NCI-H2227 (cell line): ENCODE results near the gene TANC1.
"Not testable (repeated sequence)": the region's sequence is repeated elsewhere in the genome, so short reads cannot be mapped to it uniquely, and the experiment has no call there.

Experiments used
- DNase-seq: peaks from one replicate; lab custom pipeline; 2025; ENCODE audit not compliant: unreplicated experiment; lab: John Stamatoyannopoulos, UW

TANC1 gene

GRCh38 chr2:159134979-159135378 is 166.5 kb downstream of the TANC1 start:
- DNase-seq = no peak

DNA sequence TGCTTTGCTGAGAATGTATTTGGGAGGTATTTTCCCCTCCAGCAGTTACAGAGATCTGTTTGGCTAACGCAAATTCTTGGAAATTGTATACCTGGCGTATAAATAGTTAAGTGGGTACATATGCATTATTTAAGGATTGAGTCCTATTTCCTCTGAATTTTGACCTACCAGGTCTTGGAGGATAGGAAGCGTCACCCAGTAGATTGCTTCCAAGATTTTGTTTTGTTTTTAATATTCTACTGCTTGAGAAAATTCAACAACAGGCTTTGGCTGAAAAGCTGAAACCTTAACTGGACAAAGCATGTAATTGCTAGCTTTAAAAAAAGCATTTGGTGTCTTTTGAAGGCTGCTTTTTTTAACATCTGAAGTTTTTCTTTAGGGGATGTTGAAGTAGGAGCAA is 168.0 kb downstream of the TANC1 start:
- DNase-seq = no peak

GRCh38 chr2:159137511-159138241 is 169.2 kb downstream of the TANC1 start:
- no peak for DNase-seq

DNA sequence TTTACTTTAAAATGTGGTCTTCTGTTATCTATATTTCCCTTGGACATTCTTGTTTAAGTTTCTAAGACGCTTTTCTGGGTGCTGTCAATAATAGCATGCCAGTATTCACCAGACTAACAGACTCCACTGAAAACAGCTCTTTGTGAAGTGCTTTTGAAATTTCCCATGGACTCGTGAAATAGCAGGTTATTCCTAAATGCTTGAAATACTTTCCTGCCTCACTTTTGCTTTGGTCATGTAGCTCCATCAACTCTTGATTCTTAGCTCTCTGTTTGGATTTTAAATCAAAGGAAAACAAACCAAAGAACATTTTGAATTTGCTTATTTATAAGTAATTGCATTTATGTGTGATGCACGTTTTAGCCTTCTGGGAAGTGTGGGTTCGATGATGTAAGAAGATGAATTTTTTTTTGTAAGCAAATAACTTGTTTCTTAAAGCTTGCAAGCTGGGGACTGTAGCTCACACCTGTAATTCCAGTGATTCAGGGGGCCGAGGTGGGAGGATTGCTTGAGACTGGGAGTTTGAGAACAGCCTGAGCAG is 170.3 kb downstream of the TANC1 start:
- no peak for DNase-seq

DNA sequence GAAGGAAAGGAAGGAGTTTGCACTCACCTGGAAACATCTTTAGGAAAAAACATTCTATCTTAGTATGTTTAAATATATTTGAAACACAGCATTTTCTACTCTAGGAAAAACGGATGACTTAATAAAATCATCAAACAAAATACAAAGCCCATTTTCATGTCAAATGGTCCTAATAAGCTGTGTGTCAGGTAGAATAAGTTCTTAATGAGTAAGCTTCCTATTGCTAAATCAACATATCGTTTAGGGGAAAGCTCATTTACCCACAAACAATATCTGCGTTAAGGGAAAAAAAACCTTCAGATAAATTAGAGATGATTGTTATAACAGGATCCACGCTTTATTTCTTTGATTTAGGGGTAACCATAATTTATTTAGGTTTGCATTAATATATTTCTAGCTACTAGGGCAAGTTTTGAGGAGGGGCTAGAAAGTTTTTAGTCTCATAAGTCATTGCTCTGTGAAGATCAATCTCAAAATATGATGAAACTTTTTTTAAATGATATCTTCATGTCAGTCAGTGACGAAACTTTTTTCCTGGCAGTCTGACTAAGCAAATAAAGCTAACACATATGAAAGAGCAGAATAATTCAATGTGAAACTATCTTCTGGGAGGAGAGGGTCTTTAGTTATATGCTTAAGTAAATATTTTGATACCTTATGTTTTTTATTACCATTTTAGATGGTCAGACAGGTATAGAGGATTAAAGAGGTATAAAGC is 170.9 kb downstream of the TANC1 start:
- DNase-seq = no peak

- no peak for DNase-seq
Measured at GRCh38 chr2:159140070-159140769, 171.8 kb downstream of the TANC1 start.

GRCh38 chr2:159140821-159141220 is 172.4 kb downstream of the TANC1 start:
- not testable (repeated sequence) for DNase-seq

DNA sequence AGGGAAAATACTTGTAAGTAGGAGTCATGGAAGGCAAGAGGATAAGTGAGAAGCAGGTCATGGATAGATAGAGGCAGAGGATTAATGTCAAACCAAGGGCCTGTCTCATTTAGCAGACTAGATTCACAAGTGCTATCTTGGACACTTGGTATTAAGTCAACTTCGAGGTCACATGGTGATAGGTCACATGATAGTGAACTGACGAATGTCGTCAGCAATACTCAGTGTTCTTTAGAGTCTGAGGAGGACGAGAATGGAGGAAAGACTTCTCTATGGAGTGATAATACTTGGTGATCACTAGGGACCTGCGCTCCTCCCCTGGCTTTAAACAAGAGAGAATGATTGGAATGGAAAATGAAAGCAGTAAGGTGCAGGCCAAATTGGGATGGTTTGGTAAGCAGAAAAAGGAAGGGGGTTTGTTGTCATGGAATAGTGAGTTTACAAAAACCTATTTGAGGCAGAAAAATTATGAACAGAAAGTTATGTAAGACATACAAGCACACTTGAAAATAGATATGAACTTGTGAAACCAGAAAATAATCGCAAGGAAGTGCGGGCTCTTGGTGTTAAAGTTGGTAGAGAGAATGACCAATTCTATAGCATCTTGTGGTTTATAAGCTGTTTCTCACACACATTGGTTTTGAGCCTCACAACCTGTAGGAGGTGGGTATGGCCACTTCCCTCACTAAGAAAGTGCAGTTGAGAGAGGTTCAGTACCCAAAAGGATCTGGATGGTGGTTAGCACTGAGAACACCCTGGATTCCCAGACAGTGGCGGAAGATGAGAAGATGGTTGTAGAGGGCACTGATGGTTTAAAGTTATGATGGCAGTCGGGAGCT is 176.6 kb downstream of the TANC1 start:
- no peak for DNase-seq

DNA sequence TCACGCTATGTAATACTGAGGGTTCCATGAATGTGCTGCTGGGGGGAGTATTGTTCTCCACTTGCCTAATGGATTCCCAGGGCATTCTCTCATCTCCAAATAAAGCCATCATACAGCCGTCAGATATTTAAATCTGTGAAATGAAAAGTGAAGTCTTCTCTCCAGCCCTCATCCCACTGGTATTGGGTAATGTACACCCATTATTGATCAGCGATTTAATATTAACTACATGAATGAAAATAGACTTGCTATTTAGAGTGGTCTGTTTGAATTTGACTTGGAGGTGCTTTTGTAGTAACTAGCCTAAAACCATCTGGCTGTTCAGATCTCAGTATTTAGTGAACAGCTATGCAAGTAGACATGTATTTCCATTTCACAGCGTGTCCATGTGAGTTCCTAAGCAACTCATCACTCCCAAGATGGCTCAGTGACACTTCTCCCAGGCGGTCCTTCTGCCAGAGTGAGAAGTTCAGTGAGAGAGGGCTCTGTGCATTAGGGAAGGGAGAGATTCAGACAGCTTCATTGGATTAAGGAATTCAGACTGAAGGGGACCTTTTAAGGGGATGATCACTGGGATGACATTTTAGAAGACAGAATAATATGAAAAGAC is 177.4 kb downstream of the TANC1 start:
- no peak for DNase-seq

GRCh38 chr2:159146996-159147666 is 178.7 kb downstream of the TANC1 start:
- DNase-seq = peak; percentile 10

- DNase-seq = no peak
Measured at GRCh38 chr2:159147690-159148089, 179.2 kb downstream of the TANC1 start.

GRCh38 chr2:159148901-159149300 is 180.5 kb downstream of the TANC1 start:
- no peak for DNase-seq

- no peak for DNase-seq
Measured at GRCh38 chr2:159149747-159150146, 181.3 kb downstream of the TANC1 start.

- DNase-seq = peak; percentile 25
Measured at GRCh38 chr2:159150280-159150746, 181.9 kb downstream of the TANC1 start.

DNA sequence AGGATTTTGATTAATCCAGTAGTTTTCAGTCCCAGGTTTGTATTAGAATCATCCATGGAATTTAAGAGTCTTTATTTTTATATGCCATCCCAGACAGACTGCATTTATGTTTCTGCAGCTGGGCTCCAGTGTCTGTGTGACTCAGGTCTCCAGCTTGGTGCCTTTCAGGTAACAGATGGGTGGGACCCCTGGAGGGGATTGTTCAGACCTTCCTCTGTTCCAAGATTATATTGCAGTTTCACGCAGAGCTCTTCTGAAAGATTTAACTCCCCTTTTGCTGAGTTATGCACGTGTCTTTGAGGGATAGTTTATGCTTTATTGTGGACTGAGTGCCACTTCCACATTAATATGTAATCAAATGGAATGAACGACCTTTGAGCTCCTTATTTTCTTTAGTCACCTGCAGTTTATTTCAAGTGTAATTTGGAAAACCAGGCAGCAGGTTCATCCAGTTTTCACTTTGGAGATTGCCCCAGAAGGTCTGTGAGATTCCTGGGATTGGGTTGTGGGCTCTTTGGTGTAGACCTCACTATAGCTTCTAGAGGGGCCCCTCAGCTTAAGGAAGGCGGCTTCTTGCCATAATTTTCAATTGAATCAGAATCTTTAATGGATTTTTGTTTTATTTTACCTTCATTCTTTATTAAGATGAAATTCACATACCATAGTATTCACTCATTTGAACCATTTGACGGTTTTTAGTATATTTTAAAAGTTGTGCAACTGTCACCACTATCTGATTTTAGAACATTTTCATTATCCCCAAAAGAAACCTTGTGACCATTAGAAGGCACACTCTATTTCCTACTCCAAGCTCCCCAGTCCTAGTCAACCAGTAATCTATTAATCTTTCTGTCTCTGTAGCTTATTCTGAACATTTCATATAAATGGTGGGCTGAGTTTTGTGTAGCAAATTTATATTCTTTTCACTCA is 183.0 kb downstream of the TANC1 start:
- DNase-seq = no peak

DNA sequence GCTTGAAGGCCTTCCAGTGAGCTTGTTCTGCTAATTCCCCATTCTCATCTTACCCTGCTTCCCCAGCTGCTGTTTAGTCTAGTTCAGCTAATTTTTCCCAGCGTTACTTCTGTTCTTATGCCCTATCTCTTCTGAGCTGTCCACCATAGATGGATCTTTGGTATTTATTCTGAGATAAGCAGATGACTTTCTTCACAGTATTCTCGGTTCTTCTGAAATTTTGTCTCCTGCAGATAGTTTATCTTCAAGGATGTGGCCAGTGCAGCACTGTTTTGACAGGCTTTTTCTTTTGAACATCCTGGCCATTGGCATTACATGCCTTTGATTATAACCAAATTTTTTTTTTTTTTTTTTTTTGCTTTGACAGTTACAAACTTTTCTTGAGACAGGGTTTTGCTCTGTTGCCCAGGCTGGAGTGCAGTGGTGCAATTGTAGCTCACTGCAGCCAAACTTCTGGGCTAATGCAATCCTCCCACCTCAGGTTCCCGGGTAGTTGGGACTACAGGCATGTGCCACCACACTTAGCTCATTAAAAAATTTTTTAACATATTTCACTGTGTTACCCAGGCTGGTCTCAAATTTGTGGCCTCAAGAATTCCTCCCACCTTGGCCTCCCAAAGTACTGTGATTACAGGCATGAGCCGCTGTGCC is 183.8 kb downstream of the TANC1 start:
- DNase-seq = no peak

GRCh38 chr2:159153063-159153462 is 184.6 kb downstream of the TANC1 start:
- no peak for DNase-seq

DNA sequence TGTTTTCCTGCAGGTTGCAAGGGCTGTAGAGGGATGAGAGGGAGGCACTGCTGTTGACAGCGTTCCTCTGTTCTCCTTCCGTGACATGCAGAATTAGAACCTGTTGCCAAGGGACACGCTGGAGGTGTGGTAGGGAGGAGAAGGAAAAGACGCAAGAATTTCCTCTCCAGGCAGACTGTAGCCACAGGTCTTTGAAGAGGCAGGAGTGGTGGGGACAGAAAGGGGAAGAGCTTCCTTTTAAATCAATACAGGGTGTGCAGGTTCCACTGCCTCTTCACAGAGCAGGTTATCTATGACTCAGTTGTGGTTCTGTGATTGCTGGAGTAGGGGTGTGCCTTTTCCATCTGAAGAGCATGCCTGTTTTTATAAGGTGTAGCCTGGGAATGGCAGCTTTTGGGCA is 185.0 kb downstream of the TANC1 start:
- no peak for DNase-seq
